GM21526 (cell line): ENCODE measurements around the gene OR4C6.

Experiments
- ATAC-seq: cut with Tn5 transposase; IDR thresholded peaks from one replicate; pipeline ENCODE4 v1.9.1; 2021; ENCODE audit warnings: moderate library complexity; ENCODE audit not compliant: unreplicated experiment, low FRiP score

The OR4C6 gene

GRCh38 chr11:55661901-55662300, at the start of gene OR4C6:
Gene OR4C6, plus strand, starts transcription at chr11:55662201. Its CDS starts 2,966 bp downstream, at chr11:55665167.
- no peak for ATAC-seq

GRCh38 chr11:55624531-55624930, 37.5 kb upstream of the OR4C6 start:
- ATAC-seq, result no peak

GRCh38 chr11:55634813-55635212, 27.2 kb upstream of the OR4C6 start, which contains the start of gene OR4P4:
Gene OR4P4, plus strand, starts transcription at chr11:55635113.
- no peak for ATAC-seq

- no peak for ATAC-seq
Observed at GRCh38 chr11:55648027-55648426, 14.0 kb upstream of the OR4C6 start, which contains the start of gene OR4S2. Gene OR4S2, plus strand, starts transcription at chr11:55648327. Its CDS starts 2,577 bp downstream, at chr11:55650904.

- no peak for ATAC-seq
Observed at GRCh38 chr11:55652560-55652959, 9.4 kb upstream of the OR4C6 start.

GRCh38 chr11:55655096-55655495, 6.9 kb upstream of the OR4C6 start:
- no peak for ATAC-seq

GRCh38 chr11:55658031-55658573, 3.9 kb upstream of the OR4C6 start:
- ATAC-seq, result peak; percentile 98

GRCh38 chr11:55658608-55659007, 3.4 kb upstream of the OR4C6 start:
- ATAC-seq, result peak; percentile 38

- ATAC-seq, result no peak
Observed at GRCh38 chr11:55669376-55669775, 7.4 kb downstream of the OR4C6 start.

- ATAC-seq, result no peak
Observed at GRCh38 chr11:55673860-55674259, 11.9 kb downstream of the OR4C6 start.

- peak; percentile 63 for ATAC-seq
Observed at GRCh38 chr11:55697817-55698216, 35.8 kb downstream of the OR4C6 start.

GRCh38 chr11:55701429-55701828, 39.4 kb downstream of the OR4C6 start:
- ATAC-seq, result no peak

- no peak for ATAC-seq
Observed at GRCh38 chr11:55707029-55707428, 45.0 kb downstream of the OR4C6 start.

GRCh38 chr11:55714982-55715888, 53.2 kb downstream of the OR4C6 start:
- ATAC-seq, result no peak
